Right atrium auricular region (tissue), 2 donors: Measurements from ENCODE around the gene PARD6B. TPM values are rescaled to one million over a fixed set of nuclear protein-coding genes. Genes with fewer than 3 reads are reported as not detected.
"Not testable (repeated sequence)": the region's sequence is repeated elsewhere in the genome, so short reads cannot be mapped to it uniquely, and the experiment has no call there.

ENCODE experiments used
- DNase-seq: peaks from one replicate; pipeline ENCODE4 v3.0.0-alpha.2; 2019; ENCODE audit warnings: low spot score
- H3K27ac ChIP-seq, 2 donors: fragments of 200-600 bp; sonication (generic); 1 replicate in 1 of 2; 2 replicates in 1 of 2; pipeline ENCODE4 v1.5.1; 2016 to 2019
- H3K27me3 ChIP-seq, 2 donors: fragments of 200-600 bp; sonication (generic); one replicate each; pipeline versions ENCODE4 v1.5.1 to v1.6.0; 2017 to 2019
- H3K36me3 ChIP-seq: fragments of 200-600 bp; sonication (generic); one replicate; pipeline ENCODE4 v1.5.1; 2016
- H3K4me1 ChIP-seq, 2 donors: fragments of 200-600 bp; sonication (generic); one replicate each; pipeline versions ENCODE4 v1.5.1 to v1.6.0; 2017 to 2019
- H3K4me3 ChIP-seq, 2 donors: fragments of 200-600 bp; sonication (generic); 1 replicate in 1 of 2; 2 replicates in 1 of 2; pipeline ENCODE4 v1.5.1; 2017 to 2019; ENCODE audit warnings: mild to moderate bottlenecking in 1 of 2, moderate library complexity in 1 of 2
- H3K9me3 ChIP-seq, 2 donors: fragments of 200-600 bp; sonication (generic); one replicate each; pipeline ENCODE4 v1.5.1; 2019
- total RNA-seq, 2 donors: library from RNA; depleted of rRNA; stranded (reverse); fragments of >200 nt; gene quantifications; one replicate each; pipeline ENCODE4 v1.1.0, GENCODE V29; 2016
- TF ChIP-seq, protein P1 (sequence below), 2 donors: fragments of 200-600 bp; sonication (generic); IDR thresholded peaks; one replicate each; pipeline ENCODE4 v1.5.1; 2019; ENCODE audit warnings: antibody characterized with exemption in 2 of 2

Gene PARD6B
- total RNA-seq, 2 donors from 2014 or later = 4.4 to 5.9 TPM

- Histone ChIP-seq H3K4me1 (peaks cover 0 to 8% of the 10 kb centered on the region in 2 donors), H3K4me3 (no peak overlapping the region), H3K27ac (no peak overlapping the region), H3K27me3 (no peaks in the 10 kb centered on the region), H3K9me3 (no peaks in the 10 kb centered on the region), H3K36me3 (no peaks in the 10 kb centered on the region)
- TF ChIP-seq, protein P1, sequence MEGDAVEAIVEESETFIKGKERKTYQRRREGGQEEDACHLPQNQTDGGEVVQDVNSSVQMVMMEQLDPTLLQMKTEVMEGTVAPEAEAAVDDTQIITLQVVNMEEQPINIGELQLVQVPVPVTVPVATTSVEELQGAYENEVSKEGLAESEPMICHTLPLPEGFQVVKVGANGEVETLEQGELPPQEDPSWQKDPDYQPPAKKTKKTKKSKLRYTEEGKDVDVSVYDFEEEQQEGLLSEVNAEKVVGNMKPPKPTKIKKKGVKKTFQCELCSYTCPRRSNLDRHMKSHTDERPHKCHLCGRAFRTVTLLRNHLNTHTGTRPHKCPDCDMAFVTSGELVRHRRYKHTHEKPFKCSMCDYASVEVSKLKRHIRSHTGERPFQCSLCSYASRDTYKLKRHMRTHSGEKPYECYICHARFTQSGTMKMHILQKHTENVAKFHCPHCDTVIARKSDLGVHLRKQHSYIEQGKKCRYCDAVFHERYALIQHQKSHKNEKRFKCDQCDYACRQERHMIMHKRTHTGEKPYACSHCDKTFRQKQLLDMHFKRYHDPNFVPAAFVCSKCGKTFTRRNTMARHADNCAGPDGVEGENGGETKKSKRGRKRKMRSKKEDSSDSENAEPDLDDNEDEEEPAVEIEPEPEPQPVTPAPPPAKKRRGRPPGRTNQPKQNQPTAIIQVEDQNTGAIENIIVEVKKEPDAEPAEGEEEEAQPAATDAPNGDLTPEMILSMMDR (IDR thresholded peaks at IDR 0.05) = no peak
- no peak for DNase-seq
Observed at GRCh38 chr20:50710492-50711063, 20.8 kb upstream of the PARD6B start.

DNA sequence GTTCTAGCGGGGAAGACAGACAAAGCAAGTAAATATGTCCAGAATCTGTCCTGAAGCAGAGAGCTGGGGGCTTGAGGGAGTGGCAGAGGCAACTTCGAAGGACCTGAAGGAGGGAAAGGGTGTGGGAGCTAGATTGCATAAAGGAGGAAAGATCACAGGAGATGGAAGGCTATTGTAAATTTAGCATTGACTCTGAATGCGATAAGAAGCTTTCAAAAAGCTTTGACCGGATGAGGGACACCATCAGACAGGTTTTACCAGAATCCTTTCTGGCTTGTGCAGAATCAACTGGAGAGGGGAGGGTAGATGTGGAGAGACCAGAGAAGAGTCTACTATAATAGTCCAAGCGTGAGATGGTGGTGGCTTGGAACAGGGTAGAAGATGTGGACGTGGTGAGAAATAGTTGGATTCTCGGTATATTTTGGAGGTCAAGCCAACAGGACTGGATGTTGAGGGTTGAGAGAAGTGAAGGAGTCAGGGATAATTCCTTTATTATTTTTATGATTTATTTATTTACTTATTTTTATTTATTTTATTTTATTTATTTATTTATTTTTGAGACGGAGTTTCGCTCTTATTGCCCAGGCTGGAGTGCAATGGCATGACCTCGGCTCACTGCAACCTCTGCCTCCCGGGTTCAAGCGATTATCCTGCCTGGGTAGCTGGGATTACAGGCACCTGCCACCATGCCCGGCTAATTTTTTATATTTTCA is 20.1 kb upstream of the PARD6B start:
- TF ChIP-seq, protein P1 (IDR thresholded peaks at IDR 0.05) = no peak
- no peaks in the 10 kb centered on the region for H3K27me3 ChIP-seq

GRCh38 chr20:50712771-50713656 is 18.4 kb upstream of the PARD6B start:
- Histone ChIP-seq H3K27ac (no peak overlapping the region), H3K9me3 (no peaks in the 10 kb centered on the region), H3K4me3 (no peak overlapping the region), H3K27me3 (no peaks in the 10 kb centered on the region), H3K36me3 (no peaks in the 10 kb centered on the region), H3K4me1 (peaks cover 0 to 8% of the 10 kb centered on the region in 2 donors)
- TF ChIP-seq, protein P1 (IDR thresholded peaks at IDR 0.05) = no peak
- no peak for DNase-seq

More for the DNA sequence above, 20.1 kb upstream of the PARD6B start:
- no peaks in the 10 kb centered on the region for H3K9me3 ChIP-seq
- peaks cover 0 to 8% of the 10 kb centered on the region in 2 donors for H3K4me1 ChIP-seq
- H3K27ac ChIP-seq = no peak overlapping the region
- H3K4me3 ChIP-seq = no peak overlapping the region
- DNase-seq = no peak
- H3K36me3 ChIP-seq = no peaks in the 10 kb centered on the region

- Histone ChIP-seq H3K4me3 (no peak overlapping the region), H3K27me3 (no peaks in the 10 kb centered on the region), H3K9me3 (no peaks in the 10 kb centered on the region), H3K27ac (no peak overlapping the region), H3K4me1 (peaks cover 0 to 8% of the 10 kb centered on the region in 2 donors), H3K36me3 (no peaks in the 10 kb centered on the region)
- TF ChIP-seq, protein P1 (IDR thresholded peaks at IDR 0.05) = peak; percentile 17 to 58
- no peak for DNase-seq
Observed at GRCh38 chr20:50713657-50714101, 17.7 kb upstream of the PARD6B start.

GRCh38 chr20:50714426-50714825 is 17.0 kb upstream of the PARD6B start:
- not testable (repeated sequence) for H3K4me3 ChIP-seq, DNase-seq, H3K27me3 ChIP-seq, H3K9me3 ChIP-seq, H3K27ac ChIP-seq, H3K36me3 ChIP-seq, H3K4me1 ChIP-seq

DNA sequence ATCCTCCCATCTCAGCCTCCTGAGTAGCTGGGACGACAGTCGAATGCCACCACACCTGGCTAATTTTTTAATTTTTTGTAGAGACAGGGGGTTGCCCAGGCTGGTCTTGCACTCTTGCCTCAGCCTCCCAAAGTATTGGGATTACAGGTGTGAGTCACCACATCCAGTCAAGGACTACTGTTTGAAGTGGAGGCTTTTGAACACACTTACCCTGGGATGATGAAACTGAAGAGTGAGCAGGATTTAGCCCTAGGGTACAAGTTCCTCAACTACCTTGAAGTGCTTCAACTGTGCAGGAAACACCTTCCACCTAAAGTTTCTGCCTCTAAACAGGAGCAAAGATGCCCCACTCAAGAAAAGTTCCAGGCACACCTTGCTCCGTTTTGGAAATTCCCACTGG is 15.7 kb upstream of the PARD6B start:
- Histone ChIP-seq H3K27me3 (no peaks in the 10 kb centered on the region), H3K4me1 (peaks cover 0 to 8% of the 10 kb centered on the region in 2 donors), H3K9me3 (no peaks in the 10 kb centered on the region), H3K4me3 (no peak overlapping the region), H3K36me3 (no peaks in the 10 kb centered on the region), H3K27ac (no peak overlapping the region)
- TF ChIP-seq, protein P1 (IDR thresholded peaks at IDR 0.05) = no peak
- DNase-seq = no peak
